ENCODE results near the gene DNM3. TPM values are rescaled to one million over a fixed set of nuclear protein-coding genes. Genes with fewer than 3 reads are reported as not detected.

The DNM3 gene
- total RNA-seq, 4 donors from 2014 or later, result 2.7 to 4.5 (median 4.0) TPM

- no peak for DNase-seq (ENCODE audit: low spot score in 2 of 2)
- intact Hi-C loops (cut with DNase I; ENCODE audit: low total_unique reads), result no loop called here
- TF ChIP-seq CTCF (IDR thresholded peaks at IDR 0.05) (no peak), POLR2A (IDR thresholded peaks at IDR 0.05) (no peak)
- H3K4me3 ChIP-seq (ENCODE audit: low read depth, poor library complexity, severe bottlenecking), result no peak overlapping the region
- 72 to 83% methylated on average over 4 of the region's 4 CpGs for WGBS, 2 donors
Observed at GRCh38 chr1:171863531-171863930, 22.2 kb downstream of the DNM3 start.

GRCh38 chr1:171864308-171864707 lies 23.0 kb downstream of the DNM3 start:
- intact Hi-C loops (cut with DNase I; ENCODE audit: low total_unique reads), result no loop called here
- no peak for TF ChIP-seq POLR2A (IDR thresholded peaks at IDR 0.05)
- no peak for TF ChIP-seq CTCF (IDR thresholded peaks at IDR 0.05)
- no peak for DNase-seq (ENCODE audit: low spot score in 2 of 2)
- no peak overlapping the region for H3K4me3 ChIP-seq (ENCODE audit: low read depth, poor library complexity, severe bottlenecking)

- WGBS, 2 donors, result 66 to 81% methylated on average over 6 of the region's 6 CpGs
- intact Hi-C loops (cut with DNase I; ENCODE audit: low total_unique reads), result no loop called here
Observed at GRCh38 chr1:171865106-171865505, 23.8 kb downstream of the DNM3 start.

GRCh38 chr1:171867236-171867635 lies 25.9 kb downstream of the DNM3 start:
- TF ChIP-seq CTCF (IDR thresholded peaks at IDR 0.05) (no peak), POLR2A (IDR thresholded peaks at IDR 0.05) (no peak)
- intact Hi-C loops (cut with DNase I; ENCODE audit: low total_unique reads), result no loop called here
- H3K4me3 ChIP-seq (ENCODE audit: low read depth, poor library complexity, severe bottlenecking), result no peak overlapping the region
- no peak for DNase-seq (ENCODE audit: low spot score in 2 of 2)
- WGBS, 2 donors, result 80 to 96% methylated on average over 2 of the region's 2 CpGs

More at GRCh38 chr1:171865106-171865505, 23.8 kb downstream of the DNM3 start:
- H3K4me3 ChIP-seq (ENCODE audit: low read depth, poor library complexity, severe bottlenecking), result no peak overlapping the region
- no peak for DNase-seq (ENCODE audit: low spot score in 2 of 2)
- no peak for TF ChIP-seq POLR2A (IDR thresholded peaks at IDR 0.05)
- TF ChIP-seq CTCF (IDR thresholded peaks at IDR 0.05), result no peak

GRCh38 chr1:171868217-171868803 lies 27.0 kb downstream of the DNM3 start:
- no peak for DNase-seq (ENCODE audit: low spot score in 2 of 2)
- 69 to 73% methylated on average over 3 of the region's 3 CpGs for WGBS, 2 donors
- TF ChIP-seq POLR2A (IDR thresholded peaks at IDR 0.05), result no peak
- no peak for TF ChIP-seq CTCF (IDR thresholded peaks at IDR 0.05)
- intact Hi-C loops (cut with DNase I; ENCODE audit: low total_unique reads), result no loop called here
- H3K4me3 ChIP-seq (ENCODE audit: low read depth, poor library complexity, severe bottlenecking), result no peak overlapping the region

GRCh38 chr1:171869097-171869496 lies 27.8 kb downstream of the DNM3 start:
- intact Hi-C loops (cut with DNase I; ENCODE audit: low total_unique reads), result no loop called here
- no peak overlapping the region for H3K4me3 ChIP-seq (ENCODE audit: low read depth, poor library complexity, severe bottlenecking)
- DNase-seq (ENCODE audit: low spot score in 2 of 2), result no peak
- TF ChIP-seq CTCF (IDR thresholded peaks at IDR 0.05) (no peak), POLR2A (IDR thresholded peaks at IDR 0.05) (no peak)

Measured in lower leg skin (tissue), 4 donors.